GM18498 (cell line): ENCODE results near the gene XYLT1.

Experiments
- ATAC-seq: cut with Tn5 transposase; IDR thresholded peaks from one replicate; pipeline ENCODE4 v1.9.1; 2021; ENCODE audit warnings: mild to moderate bottlenecking, moderate library complexity; ENCODE audit not compliant: unreplicated experiment

The XYLT1 gene

GRCh38 chr16:17379121-17379571 is 91.6 kb downstream of the XYLT1 start:
- no peak for ATAC-seq

DNA sequence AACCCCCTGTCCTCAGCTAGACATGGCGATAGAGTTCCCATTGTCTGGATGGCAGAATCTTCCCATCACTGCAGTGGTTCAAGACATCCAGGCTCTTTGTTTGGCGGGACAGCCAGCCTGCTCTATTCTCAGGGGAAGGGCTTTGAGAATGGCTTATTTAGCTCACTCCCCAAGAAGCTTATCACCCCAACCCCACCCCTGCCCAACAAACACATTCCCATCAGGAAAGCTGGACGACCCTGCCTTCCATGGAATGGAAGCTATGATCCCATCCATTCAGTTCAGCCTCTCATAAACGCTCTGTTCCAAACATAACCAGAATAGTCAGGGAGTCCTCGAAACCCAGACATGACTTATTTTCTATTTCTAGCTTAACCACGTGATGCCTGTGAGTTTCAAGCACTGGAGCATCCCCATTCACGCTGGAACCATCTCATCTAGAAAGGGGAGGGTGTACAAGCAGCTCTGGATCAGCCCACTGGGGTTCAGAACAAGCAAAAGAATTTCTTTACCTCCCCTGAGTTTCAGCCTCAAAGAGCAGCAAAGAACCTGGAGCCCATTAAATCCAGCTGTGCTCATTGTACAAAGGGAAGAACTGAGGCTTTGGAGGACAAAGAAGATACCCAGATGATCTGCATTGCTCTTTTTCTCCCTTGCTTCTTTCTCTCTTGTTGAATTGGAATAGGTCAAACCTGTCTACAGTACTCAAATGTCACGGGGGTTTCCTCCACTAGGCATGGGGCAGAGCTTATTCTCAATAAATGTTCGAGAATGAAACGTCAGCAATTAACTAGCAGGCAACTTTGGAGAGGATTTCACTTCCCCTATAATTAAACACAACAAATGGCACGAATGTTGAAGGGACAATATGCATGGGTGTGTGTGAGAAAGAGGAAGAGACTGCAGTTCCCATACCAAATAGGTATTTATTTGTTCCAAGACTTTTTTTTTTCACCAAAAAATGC is 93.1 kb downstream of the XYLT1 start:
- peak; percentile 79 for ATAC-seq

DNA sequence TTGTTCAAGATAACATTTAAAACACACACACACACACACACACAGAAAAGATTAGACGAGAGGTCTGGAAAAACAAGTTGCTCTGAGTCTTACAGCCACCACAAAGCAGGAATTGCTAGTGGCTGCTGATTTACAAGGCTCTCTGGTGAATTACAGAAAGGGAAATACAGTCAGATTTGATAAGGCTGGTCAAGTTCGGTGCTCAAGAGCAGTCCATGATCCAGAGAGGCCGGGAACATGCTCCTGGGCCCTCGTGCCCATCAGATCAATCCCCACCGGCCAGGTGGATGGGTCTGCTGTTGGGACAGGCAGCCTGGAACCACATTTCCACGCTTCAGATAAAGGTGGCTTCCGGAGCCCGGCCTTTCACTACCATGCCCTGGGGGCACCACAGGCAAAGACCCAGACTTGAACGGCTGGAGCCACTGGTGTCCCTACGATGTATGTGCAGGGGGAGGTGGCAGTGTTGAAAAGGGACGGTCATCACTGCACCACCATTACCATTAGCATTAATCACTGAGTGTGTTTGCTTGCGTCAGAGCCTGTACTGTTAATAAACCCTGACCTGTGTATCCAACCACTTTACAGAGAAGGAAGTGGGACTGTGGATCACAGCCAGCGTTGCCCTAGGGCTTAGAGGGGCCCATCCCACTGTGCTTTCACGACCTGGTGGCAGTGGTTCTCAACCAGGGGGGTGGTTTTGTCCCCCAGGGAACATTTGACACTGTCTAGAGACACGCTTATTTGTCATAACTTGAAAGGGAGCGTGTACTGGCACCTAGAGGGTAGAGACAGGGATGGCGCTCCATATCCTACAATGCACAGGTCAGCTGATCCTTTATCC is 95.1 kb downstream of the XYLT1 start:
- ATAC-seq: no peak

DNA sequence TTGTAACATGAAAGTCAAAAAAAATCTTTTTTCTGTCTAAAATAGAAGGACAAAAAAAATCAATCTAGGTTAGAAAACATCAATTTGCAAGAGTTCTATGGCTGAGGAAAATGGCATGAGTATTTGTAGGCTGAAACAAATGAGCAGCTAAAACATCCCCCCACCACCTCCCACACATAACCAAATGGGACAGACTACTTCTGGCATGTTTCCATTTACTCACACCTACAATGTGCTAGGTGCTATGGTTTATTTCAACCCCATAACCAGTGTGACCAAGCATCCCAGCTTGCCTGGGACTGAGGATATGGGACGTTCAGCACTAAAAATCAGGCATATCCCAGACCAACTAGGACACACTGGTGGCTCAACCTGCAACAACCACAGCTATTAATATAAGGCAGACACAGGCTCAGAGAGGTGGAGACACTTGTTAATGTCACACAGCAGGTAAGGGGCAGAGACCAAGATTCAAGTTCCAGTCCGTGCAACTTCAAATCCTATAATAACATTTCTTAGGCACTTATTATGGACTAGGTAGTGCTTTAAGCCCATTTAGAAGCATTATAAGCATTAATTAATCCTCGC is 96.0 kb downstream of the XYLT1 start:
- ATAC-seq: no peak

DNA sequence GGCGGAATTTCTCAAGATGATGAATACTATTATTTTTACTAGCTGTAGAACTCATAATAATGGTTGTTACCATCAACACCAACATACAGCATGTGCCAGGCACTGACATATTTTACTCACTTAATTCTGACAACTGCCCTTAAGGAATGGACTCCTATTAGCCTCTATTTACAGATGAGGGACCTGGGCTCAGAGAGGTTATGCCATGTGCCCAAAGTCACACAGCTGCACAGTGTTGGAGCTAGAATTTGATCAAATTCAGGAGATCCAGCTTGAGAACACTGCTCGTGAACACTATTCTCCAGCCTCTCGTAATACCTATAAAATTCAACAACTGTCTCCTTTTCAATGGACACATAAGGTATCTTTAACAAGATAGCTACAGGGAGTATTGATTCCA is 97.2 kb downstream of the XYLT1 start:
- no peak for ATAC-seq

DNA sequence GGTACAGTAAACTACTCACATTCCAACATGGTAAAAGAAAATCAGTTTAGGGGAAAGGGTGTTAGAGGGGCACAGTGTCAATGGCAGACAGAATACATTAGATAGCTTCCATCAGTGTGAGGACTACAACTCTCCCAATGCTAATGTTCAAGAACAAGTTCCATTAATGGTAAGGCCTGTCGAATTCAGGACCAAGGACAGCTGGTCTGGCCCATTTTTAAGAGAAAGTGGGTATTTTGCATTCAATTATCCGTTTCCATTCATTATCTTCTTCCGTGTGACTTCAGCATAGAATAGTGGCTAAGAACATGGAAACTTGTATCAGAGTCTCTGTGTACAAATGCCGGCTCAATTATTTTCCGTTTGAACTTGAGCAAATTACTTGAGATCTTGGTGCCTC is 98.4 kb downstream of the XYLT1 start:
- no peak for ATAC-seq

DNA sequence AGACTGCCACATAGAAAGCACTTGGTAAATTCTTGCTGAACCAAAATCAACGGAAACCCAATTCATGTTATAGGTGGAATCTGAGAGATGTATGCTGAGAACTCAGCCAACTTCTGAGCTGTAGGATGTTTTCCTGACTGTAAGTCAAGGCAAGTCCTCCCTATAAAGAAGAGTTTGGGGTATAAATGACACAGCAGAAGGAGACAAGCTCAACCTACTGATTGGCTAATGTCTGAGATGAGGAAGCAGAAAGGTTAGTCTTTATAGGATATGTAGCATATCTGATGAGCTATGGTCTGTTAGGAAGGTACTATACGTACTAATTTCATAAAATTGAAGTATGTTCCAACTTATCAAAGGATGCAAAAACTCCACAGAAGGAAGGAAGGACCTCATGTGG is 99.5 kb downstream of the XYLT1 start:
- ATAC-seq: no peak

- no peak for ATAC-seq
These were observed 100.0 kb downstream of the XYLT1 start for GRCh38 chr16:17370731-17371285.

DNA sequence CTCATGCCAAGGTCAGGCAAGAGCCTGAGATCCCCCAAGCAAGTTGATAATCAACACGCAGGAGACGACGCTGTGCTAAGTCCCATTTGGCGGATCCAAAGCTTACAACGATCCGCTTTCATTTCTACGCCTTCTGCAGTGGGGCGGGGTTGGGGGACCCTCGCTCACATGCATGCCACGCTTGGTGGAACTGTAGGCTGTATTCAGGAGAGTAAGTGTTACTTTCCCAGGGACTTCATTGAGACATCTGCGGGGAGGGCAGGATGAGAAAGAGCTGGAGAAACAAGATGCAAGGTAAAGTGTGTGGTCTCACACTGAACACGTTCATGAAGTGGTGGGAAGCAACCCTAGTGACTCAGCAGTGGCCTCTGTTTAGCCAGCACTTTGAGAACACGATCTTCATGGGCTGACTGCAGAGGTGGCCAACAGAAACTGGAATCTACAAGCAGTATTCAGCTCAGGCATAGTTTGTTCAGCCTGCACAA is 100.5 kb downstream of the XYLT1 start:
- ATAC-seq: no peak

GRCh38 chr16:17369421-17370222 is 101.1 kb downstream of the XYLT1 start:
- peak; percentile 93 for ATAC-seq

GRCh38 chr16:17368951-17369350 is 101.8 kb downstream of the XYLT1 start:
- no peak for ATAC-seq

GRCh38 chr16:17368446-17368845 is 102.3 kb downstream of the XYLT1 start:
- ATAC-seq: no peak

- no peak for ATAC-seq
These were observed 102.8 kb downstream of the XYLT1 start for GRCh38 chr16:17367923-17368322.

DNA sequence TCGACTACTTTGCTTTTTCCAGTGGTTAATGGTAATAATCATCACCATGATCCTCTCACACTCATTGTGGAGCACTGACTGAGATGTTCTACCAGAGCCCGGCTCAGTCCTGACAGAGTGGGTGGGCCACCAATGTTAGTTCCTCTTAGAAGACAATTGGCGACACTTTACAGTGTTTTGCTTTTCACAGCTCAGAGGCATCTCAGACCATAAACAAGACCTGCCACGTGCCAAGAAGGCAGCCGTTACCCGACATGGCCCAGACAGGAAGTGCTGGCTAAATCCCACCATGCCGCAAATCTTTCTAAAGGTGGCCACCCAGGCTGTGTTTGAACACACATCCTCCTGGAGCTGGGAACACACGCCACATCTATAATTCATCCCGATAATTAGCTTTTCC is 103.7 kb downstream of the XYLT1 start:
- no peak for ATAC-seq

DNA sequence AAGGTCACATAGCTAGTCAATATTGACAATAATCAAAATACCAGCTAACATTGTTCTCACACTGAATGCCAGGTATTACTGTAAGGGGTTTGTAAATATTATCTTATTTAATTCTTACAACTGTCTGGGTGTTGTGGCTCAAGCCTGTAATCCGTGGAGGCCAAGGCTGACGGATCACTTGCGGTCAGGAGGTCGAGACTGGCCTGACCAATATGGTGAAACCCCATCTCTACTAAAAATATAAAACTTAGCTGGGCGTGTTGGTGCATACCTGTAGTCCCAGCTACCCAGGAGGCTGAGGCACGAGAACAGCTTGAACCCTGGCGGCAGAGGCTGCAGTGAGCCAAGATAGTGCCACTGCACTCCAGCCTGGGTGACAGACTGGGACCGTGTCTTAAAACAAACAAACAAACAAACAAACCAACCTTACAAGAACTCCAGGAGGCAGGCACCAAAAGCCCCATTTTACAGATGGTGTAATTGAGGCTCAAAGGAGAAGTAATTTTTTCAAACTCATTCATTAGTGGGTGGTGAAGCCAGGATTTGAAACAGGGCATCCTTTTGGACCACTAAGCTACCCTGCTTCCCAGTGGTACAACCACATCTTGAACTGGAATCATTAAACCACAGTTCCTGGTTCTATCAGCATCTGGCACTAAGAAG is 104.3 kb downstream of the XYLT1 start:
- ATAC-seq: no peak

GRCh38 chr16:17365591-17366298 is 105.0 kb downstream of the XYLT1 start:
- ATAC-seq: no peak

DNA sequence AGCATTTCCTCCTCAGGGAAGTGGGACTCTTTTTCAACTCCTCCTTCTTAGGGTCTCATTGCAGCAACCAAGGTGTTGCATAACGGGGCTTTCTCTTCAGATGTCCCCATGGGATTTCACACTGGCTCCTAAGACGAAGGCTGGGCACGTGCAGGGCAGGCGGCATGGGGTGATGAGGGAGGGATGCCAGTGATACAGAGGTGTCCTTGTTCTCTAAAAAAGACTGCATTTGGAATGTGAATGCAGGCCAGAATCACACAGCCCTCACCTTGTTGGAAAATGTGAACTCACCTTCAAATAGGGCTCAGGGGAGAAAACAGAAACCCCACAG is 105.6 kb downstream of the XYLT1 start:
- no peak for ATAC-seq

DNA sequence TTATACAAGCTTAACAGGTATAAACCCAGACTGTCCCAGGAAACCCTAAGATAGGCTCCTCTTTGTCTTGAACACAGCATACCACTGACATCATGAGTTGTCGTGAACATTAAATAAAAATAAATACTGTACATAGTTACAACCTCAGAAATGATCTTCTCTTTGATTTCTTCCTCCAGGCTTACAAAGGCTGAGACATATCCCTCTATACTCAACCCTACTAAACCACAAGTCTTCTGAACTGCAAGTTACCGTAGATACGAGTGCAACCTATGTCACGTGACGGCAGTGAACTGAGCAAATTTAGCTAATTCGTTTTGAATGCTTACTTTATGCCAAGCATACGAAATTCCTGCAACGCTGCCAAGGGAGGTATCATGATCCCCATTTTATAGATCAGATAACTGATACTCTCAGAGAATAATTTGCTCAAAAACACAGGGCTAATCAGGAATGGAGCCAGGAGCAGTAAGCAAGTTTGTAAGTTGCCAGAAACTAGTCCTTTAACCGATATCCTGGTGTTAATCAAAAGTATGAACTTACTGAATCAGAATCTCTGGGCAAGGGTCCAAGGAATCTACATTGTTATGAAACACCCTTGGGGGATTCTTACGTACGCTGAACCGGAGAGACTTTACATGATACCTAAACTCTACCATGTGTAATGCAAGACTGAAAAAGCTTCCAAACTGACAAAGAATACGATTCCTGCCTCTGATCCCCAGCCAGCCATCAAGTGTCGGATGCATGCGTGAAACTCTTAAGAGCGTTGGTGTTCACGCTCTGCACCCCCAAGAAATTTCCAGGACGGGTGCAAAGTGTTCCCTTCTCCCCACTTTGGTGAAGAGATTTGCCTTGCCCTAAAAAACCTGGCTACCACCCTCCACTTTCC is 106.2 kb downstream of the XYLT1 start:
- no peak for ATAC-seq
